ENCODE data around the gene BLOC1S2. TPM values are rescaled to one million over a fixed set of nuclear protein-coding genes. Genes with fewer than 3 reads are reported as not detected.

BLOC1S2 gene
- total RNA-seq = 68.0 and 81.5 TPM in 2 replicates

GRCh38 chr10:100286051-100287033 is at the start of gene BLOC1S2:
Gene BLOC1S2 (minus strand): TSS chr10:100286680. CDS start chr10:100286659, 21 bp downstream.

GRCh38 chr10:100330079-100330478 is 43.6 kb upstream of the BLOC1S2 start, which contains the start of gene PKD2L1:
Gene PKD2L1 (minus strand): TSS chr10:100330228. CDS start chr10:100330103, 125 bp downstream.

GRCh38 chr10:100267239-100268104 is 19.0 kb downstream of the BLOC1S2 start, which contains the start of gene CWF19L1:
Gene CWF19L1 (minus strand): TSS chr10:100267638. CDS start chr10:100267593, 45 bp downstream.

Other genes starting within 250 kb of the BLOC1S2 start
- gene CPN1, start 204.8 kb downstream of the BLOC1S2 start, total RNA-seq = not detected in 2 replicates
- 31.4 and 32.8 TPM in 2 replicates for gene ERLIN1, start 100.7 kb downstream of the BLOC1S2 start, total RNA-seq
- 15.2 and 18.3 TPM in 2 replicates for gene CHUK, start 57.1 kb downstream of the BLOC1S2 start, total RNA-seq
- gene CWF19L1, start 19.0 kb downstream of the BLOC1S2 start, total RNA-seq = 23.1 and 29.8 TPM in 2 replicates
- gene PKD2L1, start 43.5 kb upstream of the BLOC1S2 start, total RNA-seq = not detected in 2 replicates
- gene SCD, start 60.6 kb upstream of the BLOC1S2 start, total RNA-seq = 545 and 638 TPM in 2 replicates
- not detected in 2 replicates for gene WNT8B, start 176.3 kb upstream of the BLOC1S2 start, total RNA-seq
- gene SEC31B, start 233.2 kb upstream of the BLOC1S2 start, total RNA-seq = 0.47 and 0.61 TPM in 2 replicates
- gene NDUFB8, start 243.2 kb upstream of the BLOC1S2 start, total RNA-seq = 267 and 286 TPM in 2 replicates
- 4.0 and 7.4 TPM in 2 replicates for gene HIF1AN, start 249.3 kb upstream of the BLOC1S2 start, total RNA-seq